Bronchial epithelial cell (primary cell): ENCODE results near the gene CCDC85C. TPM values are rescaled to one million over a fixed set of nuclear protein-coding genes. Genes with fewer than 3 reads are reported as not detected.

Experiments used
- DNase-seq: peaks from one replicate; pipeline ENCODE4 v3.0.0-alpha.2; 2010; ENCODE audit warnings: low read depth
- FAIRE-seq: peaks from 2 replicates; lab custom pipeline; 2011; peaks lifted over from hg19 to GRCh38; lab: Jason Lieb, UNC
- H3K27me3 ChIP-seq: 2 replicates; pipeline ENCODE4 v1.5.1; 2011; ENCODE audit warnings: low read length; ENCODE audit not compliant: control insufficient read depth, insufficient read depth
- H3K36me3 ChIP-seq: 2 replicates; pipeline ENCODE4 v1.5.1; 2011; ENCODE audit warnings: low read length; ENCODE audit not compliant: control insufficient read depth, insufficient read depth
- H3K4me3 ChIP-seq: 2 replicates; pipeline ENCODE4 v1.5.1; 2011; ENCODE audit warnings: mild to moderate bottlenecking, low read depth, low read length, control low read depth
- total RNA-seq: library from RNA; depleted of rRNA; stranded (reverse); fragments of >200 nt; gene quantifications from 2 replicates; pipeline ENCODE4 v1.2.1, GENCODE V29; 2014
- TF ChIP-seq, protein P1 (sequence below): IDR thresholded peaks from 2 replicates; pipeline ENCODE4 v1.5.1; 2011; ENCODE audit warnings: mild to moderate bottlenecking, moderate library complexity, low read length, control low read depth, inconsistent platforms; ENCODE audit not compliant: insufficient read depth, severe bottlenecking

Gene CCDC85C
- total RNA-seq, 1 donor from 2014 or later = 26.6 TPM

DNA sequence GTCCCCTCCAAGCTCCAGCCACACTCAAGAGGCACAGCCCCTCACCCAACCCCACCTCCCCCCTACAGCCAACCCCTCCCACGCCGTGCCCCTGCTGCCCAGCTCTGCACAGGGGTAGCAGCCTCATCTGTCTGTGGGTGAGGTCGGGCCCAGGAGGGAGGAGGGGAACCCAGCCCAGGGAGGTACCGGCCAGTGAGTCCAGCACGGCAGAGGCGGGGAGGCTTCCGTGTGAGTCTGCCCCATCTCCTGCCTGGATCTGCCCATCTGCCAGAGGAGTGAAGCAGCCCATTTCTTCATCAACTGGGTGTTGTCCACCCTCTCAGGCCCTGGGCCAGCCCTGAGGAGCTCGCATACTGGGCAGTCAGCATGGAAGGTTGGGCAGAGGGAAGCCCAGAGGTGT lies 68.6 kb downstream of the CCDC85C start:
- DNase-seq (no peak), FAIRE-seq (no peak)
- TF ChIP-seq, protein P1, sequence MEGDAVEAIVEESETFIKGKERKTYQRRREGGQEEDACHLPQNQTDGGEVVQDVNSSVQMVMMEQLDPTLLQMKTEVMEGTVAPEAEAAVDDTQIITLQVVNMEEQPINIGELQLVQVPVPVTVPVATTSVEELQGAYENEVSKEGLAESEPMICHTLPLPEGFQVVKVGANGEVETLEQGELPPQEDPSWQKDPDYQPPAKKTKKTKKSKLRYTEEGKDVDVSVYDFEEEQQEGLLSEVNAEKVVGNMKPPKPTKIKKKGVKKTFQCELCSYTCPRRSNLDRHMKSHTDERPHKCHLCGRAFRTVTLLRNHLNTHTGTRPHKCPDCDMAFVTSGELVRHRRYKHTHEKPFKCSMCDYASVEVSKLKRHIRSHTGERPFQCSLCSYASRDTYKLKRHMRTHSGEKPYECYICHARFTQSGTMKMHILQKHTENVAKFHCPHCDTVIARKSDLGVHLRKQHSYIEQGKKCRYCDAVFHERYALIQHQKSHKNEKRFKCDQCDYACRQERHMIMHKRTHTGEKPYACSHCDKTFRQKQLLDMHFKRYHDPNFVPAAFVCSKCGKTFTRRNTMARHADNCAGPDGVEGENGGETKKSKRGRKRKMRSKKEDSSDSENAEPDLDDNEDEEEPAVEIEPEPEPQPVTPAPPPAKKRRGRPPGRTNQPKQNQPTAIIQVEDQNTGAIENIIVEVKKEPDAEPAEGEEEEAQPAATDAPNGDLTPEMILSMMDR = no peak
- Histone ChIP-seq H3K27me3 (no peaks in the 10 kb centered on the region), H3K36me3 (peaks cover 4% of the 10 kb centered on the region), H3K4me3 (no peak overlapping the region)

DNA sequence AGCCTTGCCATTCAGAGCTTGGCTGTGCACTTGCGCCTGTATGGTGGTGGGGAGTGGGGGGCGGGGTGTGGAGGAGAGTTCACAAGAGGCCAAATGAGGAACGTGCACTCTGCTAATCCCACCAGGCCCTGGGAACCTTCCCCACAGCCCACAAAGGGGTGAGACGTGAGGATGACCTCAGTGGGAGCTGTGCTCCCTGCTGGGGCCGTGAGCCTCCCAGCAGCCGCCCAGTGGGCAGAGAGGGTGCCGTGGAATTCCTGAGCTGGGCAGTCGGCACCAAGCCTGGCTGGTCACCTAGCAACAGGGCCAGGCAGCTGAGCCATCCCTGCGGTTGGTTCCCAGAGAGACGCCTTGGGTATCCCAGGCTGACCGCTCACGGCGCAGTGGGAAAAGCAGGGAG lies 69.1 kb downstream of the CCDC85C start:
- no peak overlapping the region for H3K4me3 ChIP-seq
- TF ChIP-seq, protein P1 = no peak
- H3K36me3 ChIP-seq = peaks cover 4% of the 10 kb centered on the region
- H3K27me3 ChIP-seq = no peaks in the 10 kb centered on the region
- FAIRE-seq (no peak), DNase-seq (no peak)

GRCh38 chr14:99534333-99534732 lies 69.7 kb downstream of the CCDC85C start:
- H3K4me3 ChIP-seq = no peak overlapping the region
- DNase-seq (no peak), FAIRE-seq (no peak)
- H3K27me3 ChIP-seq = no peaks in the 10 kb centered on the region
- H3K36me3 ChIP-seq = peaks cover 4% of the 10 kb centered on the region
- TF ChIP-seq, protein P1 = no peak

DNA sequence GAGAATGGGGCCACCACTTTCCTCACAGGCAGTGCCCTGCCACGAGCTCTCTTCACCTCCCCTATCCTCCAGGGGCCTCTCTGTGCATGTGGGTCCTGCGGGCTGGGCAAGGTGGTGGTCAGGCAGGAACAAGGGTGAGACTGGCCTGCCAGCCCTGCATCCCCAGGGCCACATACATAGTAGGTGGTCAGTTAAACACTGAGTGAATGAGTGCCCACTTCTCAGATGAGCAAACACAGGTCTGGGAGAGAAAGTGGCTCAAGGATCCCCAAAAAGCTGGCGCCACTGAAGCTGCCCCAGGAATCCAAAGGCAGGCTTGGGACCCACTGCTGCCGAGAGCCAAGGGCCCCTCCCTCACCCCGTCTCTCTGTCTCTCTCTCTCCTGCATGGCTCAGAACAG lies 71.7 kb downstream of the CCDC85C start:
- DNase-seq (no peak), FAIRE-seq (no peak)
- Histone ChIP-seq H3K4me3 (no peak overlapping the region), H3K36me3 (peaks cover 4% of the 10 kb centered on the region), H3K27me3 (no peaks in the 10 kb centered on the region)
- TF ChIP-seq, protein P1 = no peak

- Histone ChIP-seq H3K36me3 (peaks cover 4% of the 10 kb centered on the region), H3K4me3 (no peak overlapping the region), H3K27me3 (no peaks in the 10 kb centered on the region)
- FAIRE-seq = no peak
- TF ChIP-seq, protein P1 = no peak
- peak; percentile 21 for DNase-seq
Observed at GRCh38 chr14:99531251-99532096, 72.5 kb downstream of the CCDC85C start.
